ENCODE data around the gene SCGB3A1. TPM values are rescaled to one million over a fixed set of nuclear protein-coding genes. Genes with fewer than 3 reads are reported as not detected.

Gene SCGB3A1
- total RNA-seq, 1 donor from 2014 or later: 0.71 TPM

- no peak for DNase-seq (ENCODE audit: low spot score)
Measured at GRCh38 chr5:180590543-180591310, 572 bp downstream of the SCGB3A1 start.

DNA sequence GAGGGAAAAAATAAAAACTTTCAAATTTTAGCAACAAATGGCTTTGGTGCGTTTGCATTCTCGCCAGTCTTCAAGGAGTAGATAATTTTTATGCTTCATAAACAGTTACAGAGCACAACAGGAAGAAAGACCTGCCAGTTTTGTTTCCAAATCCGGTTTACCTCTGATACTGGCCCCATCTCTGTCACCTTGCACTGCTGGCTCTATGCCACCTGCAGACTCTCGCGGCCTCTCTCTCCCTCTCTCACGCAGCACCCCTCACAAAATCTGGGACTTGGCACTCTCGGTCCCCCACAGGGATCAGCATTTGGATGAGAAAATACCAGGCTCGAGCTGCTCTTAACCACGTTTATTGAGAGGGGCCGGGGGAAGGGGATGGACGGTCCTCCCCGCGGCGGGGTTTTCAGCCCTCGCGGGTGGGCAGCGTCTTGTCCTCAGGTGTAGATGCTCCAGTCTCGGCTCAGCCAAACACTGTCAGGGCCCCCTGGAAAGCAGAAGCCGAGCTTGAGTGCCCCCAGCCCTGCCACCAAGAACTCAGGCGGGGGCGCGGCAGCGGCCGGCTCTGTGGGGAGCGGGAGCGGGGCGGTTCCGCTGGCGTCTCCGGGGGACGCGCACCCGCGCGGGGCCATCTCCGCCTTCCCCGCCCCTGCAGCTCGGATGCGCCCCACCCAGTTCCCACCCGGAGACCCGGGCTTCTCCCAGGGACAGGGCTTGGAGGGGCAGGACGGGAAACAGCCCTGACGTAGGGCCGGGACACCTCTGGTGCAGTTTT, 1.3 kb downstream of the SCGB3A1 start:
- no peak for DNase-seq (ENCODE audit: low spot score)

DNA sequence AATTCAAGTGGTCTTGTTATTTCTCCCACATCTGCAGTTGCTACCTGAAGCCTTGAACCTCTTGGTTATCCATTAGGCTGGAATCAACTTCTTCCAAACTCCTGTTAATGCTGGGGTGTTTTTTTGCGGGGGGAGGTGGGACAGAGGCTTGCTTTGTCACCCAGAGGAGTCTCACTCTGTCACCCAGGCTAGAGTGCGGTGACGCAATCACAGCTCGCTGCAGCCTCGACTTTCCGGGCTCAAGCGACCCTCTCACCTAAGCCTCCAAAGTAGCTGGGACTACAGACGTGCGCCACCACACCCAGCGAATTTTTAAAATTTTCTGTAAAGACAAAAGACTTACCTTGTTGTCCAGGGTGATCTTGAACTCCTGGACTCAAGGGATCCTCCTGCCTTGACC, 4.4 kb downstream of the SCGB3A1 start:
- no peak for DNase-seq (ENCODE audit: low spot score)

- no peak for DNase-seq (ENCODE audit: low spot score)
Measured at GRCh38 chr5:180586204-180586603, 5.1 kb downstream of the SCGB3A1 start.

GRCh38 chr5:180583738-180584137, 7.6 kb downstream of the SCGB3A1 start:
- DNase-seq (ENCODE audit: low spot score): no peak

DNA sequence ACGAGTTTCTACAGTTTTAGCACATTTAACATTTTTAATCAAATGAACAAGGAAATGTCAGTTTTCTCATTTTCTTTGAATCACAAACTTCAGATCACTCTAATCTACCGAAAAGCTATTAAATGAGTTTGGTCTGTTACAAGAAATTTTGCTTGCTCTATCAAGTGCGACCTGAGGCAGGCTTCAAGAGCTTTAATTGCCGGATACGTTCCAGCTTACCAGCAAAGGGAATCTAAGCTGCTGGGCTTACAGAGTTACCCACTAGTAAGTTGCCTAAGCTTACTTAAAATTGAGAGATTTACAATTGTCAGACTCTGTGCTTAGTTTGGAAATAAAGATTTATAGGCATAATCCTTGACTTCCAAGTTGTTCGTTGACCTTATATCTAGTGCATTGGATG, 10.6 kb downstream of the SCGB3A1 start:
- no peak for DNase-seq (ENCODE audit: low spot score)

GRCh38 chr5:180575571-180575970, 15.7 kb downstream of the SCGB3A1 start:
- DNase-seq (ENCODE audit: low spot score): no peak

DNA sequence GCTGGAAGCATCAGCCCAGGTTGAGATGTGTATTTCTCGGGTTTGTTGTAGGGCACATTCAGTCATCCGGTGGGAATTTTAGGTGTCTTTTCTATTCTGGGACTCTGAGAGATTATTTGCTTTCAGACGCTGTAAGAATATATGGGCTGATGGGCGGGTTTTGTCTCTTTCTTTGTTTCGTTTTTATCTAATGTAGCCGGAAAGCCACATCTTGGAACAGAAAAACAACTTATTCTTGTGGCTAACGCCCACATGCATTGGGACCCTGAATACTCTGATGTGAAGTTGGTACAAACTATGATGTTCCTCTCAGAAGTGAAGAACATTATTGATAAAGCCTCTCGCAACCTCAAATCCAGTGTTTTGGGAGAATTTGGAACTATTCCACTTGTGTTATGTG, 22.4 kb downstream of the SCGB3A1 start:
- no peak for DNase-seq (ENCODE audit: low spot score)

DNA sequence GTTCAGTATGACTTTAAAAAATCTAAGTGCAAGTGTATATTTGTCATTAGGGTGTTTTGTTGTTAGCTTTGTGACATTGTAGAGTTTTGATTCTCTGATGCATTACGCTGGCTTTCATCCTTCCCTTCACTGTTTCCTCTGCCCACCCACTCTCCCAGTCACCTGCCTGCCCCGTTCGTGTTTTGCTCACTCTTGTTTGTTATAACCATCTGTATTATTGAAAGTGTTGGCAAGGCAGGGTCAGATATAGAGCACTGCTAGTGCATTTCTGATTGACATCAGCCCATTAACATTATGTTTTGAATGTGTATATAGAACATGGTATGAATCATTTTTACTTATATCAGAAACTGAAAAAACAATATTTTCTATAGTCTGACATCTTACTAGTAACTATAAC, 27.3 kb downstream of the SCGB3A1 start:
- no peak for DNase-seq (ENCODE audit: low spot score)

GRCh38 chr5:180558232-180558631, 33.1 kb downstream of the SCGB3A1 start:
- DNase-seq (ENCODE audit: low spot score): no peak

GRCh38 chr5:180557217-180557809, 34.0 kb downstream of the SCGB3A1 start:
- DNase-seq (ENCODE audit: low spot score): no peak

GRCh38 chr5:180555168-180555921, 36.0 kb downstream of the SCGB3A1 start:
- DNase-seq (ENCODE audit: low spot score): no peak

- no peak for DNase-seq (ENCODE audit: low spot score)
Measured at GRCh38 chr5:180553530-180553929, 37.8 kb downstream of the SCGB3A1 start.

- no peak for DNase-seq (ENCODE audit: low spot score)
Measured at GRCh38 chr5:180548563-180548962, 42.7 kb downstream of the SCGB3A1 start.

GRCh38 chr5:180545248-180545647, 46.1 kb downstream of the SCGB3A1 start:
- DNase-seq (ENCODE audit: low spot score): no peak

DNA sequence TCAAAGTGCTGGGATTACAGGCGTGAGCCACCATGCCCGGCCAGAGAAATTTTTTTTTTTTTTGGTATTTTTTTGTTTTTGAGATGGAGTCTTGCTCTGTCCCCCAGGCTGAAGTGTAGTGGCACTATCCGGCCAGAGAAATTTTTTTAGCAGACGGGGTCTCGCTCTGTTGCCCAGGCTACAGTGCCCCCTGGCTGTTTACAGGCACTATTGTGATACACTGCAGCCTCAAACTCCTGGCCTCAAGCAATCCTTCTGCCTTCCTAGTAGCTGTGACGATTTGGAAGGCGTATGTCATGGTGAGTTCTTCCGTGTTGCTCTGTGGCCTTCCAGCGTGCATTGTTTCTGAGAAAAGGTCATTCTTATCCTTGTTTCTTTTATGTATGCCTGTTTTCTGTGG, 49.6 kb downstream of the SCGB3A1 start:
- no peak for DNase-seq (ENCODE audit: low spot score)

Other genes with a start within 250 kb of the SCGB3A1 start
- gene GFPT2, start 238.2 kb downstream of the SCGB3A1 start, total RNA-seq: 187 TPM
- gene CNOT6, start 97.1 kb downstream of the SCGB3A1 start, total RNA-seq: 14.8 TPM
- gene FLT4, start 58.1 kb upstream of the SCGB3A1 start, total RNA-seq: 26.8 TPM
- not detected for gene OR2Y1, start 148.6 kb upstream of the SCGB3A1 start, total RNA-seq
- 380 TPM for gene MGAT1, start 211.3 kb upstream of the SCGB3A1 start, total RNA-seq